Mammary epithelial cell (primary cell): ENCODE results near the gene CACNG5.

Experiments
- CTCF ChIP-seq, 2 donors: IDR thresholded peaks in 1 of 2; conservative IDR thresholded peaks in 1 of 2; 2 replicates each; pipeline ENCODE4 v1.5.1; 2011 to 2012; ENCODE audit warnings: inconsistent platforms in 2 of 2, low read length in 2 of 2, mild to moderate bottlenecking in 2 of 2, control low read depth in 1 of 2, low read depth in 1 of 2; ENCODE audit not compliant: insufficient read depth in 1 of 2; ENCODE audit errors: extremely low read depth in 1 of 2
- EZH2 ChIP-seq: IDR thresholded peaks from 2 replicates; pipeline ENCODE4 v1.6.1; 2012; ENCODE audit warnings: low read length, inconsistent platforms, borderline replicate concordance

- TF ChIP-seq CTCF (conservative IDR thresholded peaks at IDR 0.05 in 1 of 2, IDR thresholded peaks at IDR 0.05 in 1 of 2; ENCODE audit: extremely low read depth in 1 of 2, insufficient read depth in 1 of 2, low read depth in 1 of 2, low read length in 2 of 2) (peak in 1 of 2 donors; percentile 37), EZH2 (no peak)
Observed at GRCh38 chr17:66841328-66841727, 6.4 kb downstream of the CACNG5 start.
